NCI-H524 treated with DMSO at 0.1 percent for 48 hours (cell line): ENCODE data around the gene GABRR3.
A peak's percentile ranks its signal among the peaks of the same experiment; 100 is the strongest.
"Not testable (repeated sequence)": the region's sequence is repeated elsewhere in the genome, so short reads cannot be mapped to it uniquely, and the experiment has no call there.

Source experiments
- DNase-seq: peaks from one replicate; lab custom pipeline; 2025; lab: John Stamatoyannopoulos, UW

Gene GABRR3

DNA sequence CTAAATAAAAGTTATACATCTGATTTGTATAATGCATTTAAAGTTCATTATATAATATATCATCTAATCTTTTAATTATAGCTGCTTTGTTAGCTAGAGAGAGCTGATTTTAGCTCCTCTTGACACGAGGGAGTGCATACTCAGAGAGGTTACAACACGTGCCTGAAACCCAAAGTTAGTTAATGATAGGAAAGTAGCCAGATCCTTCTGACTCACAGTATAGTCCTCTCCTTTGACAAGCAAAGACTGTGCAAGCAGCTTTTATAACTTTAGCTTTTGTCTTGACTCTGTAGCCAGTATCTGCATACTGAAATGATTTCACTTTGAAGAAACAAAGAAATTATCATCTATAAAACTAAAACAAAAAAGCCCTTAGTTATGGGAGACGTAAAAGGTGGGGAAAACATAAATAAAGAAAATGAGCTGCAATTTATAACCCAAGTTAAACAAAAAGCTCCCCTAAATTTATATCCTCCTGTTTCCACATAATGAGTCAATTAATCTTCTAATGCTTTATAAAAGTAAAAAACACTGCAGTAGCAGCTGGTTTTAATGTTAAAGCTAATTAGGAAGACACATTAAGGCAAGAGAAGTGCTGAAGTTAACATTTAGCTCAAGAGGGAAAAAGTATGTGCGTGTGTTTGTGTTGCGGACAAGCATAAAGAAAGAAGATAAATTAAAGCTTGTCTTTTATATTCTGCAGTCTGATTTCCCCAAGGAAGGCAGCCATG, 13.1 kb downstream of the GABRR3 start:
- peak; percentile 41 for DNase-seq

DNA sequence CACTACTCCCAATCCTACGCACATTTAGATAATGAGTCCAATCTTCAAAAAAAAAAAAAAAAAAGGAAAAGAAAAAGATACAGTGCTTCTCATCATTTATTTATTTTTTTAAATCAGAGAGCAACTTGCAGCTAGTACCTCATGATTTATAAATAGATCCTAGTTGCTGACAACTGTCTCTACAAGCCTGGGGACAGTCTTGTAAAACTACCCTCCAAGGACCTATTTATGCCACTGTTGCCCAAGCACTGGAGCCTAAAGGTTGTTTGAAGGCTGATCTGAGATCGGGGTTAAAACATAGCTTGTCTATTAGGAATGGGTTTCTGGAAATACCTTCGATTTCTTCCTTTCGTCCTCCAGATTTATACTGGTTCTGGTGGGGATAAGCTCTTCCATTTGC, 14.7 kb downstream of the GABRR3 start:
- no peak for DNase-seq

DNA sequence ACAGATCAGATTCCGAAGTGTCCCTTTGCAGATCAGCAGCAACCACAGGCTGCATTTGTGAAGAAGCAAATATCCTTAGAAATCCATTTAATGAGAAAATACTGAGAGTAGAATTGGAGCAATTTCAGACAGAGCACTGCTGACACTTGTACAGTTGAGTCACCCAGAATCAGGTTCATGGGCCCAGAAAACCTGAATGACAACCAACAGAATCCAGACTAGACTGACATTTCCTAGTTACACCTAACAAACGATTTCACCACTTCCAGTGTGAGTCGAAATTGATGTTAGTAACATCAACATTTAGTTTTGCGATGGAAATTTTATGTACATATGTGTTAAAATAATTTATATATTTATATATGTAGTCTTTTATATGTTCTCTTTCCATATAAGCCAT, 16.8 kb downstream of the GABRR3 start:
- no peak for DNase-seq

DNA sequence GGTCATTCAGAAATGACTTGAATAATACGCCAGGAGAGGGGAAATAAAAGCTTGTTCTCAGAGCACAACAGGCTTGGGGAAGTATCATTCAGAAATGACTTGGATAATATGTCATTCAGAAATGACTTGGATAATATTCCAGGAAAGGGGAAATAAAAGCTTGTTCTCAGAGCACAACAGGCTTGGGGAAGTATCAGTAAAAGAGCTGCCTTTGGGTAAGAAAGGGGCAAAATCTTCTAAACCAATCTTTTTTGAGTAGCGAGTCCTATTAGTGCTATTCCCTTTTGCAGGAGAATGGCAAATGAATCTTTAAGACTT, 20.9 kb downstream of the GABRR3 start:
- DNase-seq: no peak

DNA sequence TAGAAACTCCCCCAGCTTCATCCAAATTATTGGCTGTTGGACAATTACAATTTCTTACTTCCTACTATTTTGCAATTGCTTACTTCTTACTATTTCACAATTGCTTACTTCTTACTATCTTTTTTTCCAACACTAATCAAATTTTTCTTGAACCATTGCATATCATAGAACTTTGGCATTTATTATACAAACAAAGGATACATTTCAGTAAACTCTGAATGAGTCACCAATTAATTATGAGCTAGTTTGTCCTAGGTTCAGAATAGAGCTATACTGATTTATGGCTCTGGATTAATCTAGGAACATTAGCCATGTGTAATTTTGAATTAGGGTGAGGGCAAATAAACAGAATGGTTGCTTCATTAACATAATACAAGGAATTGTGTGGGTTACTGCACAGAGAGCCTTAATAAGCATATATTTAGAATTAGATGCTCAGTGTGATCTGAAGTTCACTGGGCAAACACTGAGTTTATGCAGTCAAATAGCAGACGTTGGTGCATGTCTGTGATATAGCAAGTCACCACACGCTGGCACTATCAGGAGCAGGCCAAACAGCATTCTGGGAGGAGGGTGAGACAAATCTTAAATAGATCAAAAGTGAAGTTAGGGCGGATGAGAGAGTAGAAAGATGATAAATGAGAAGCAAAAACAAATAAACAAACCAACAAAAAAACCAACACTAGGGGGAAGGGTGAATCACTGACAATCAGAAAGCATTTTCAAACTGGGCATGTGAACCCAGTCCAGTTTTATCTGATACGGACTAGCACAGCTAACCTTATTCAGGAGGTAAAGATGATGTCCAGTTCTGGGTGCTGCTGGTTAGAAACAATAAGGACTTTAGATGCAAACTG, 21.5 kb downstream of the GABRR3 start:
- DNase-seq: no peak

DNA sequence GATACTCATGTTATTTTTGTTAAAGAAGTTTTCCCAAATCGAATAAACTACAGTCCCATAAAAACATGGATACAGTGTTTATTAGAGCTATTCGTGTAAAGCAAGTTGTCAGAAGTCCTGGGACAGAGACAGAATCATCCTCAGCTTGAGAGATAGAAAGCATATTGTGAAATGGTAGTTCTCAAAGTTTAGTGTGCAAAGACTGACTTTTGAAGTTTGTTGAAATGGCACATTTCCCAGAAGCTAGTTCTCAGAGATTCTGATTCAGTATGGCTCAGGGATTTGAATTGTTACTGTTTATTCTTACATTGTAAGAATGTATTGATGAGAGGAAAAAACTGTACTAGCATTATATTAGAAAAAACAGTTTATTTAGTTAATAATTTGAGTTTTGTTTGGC, 22.1 kb downstream of the GABRR3 start:
- DNase-seq: no peak

DNA sequence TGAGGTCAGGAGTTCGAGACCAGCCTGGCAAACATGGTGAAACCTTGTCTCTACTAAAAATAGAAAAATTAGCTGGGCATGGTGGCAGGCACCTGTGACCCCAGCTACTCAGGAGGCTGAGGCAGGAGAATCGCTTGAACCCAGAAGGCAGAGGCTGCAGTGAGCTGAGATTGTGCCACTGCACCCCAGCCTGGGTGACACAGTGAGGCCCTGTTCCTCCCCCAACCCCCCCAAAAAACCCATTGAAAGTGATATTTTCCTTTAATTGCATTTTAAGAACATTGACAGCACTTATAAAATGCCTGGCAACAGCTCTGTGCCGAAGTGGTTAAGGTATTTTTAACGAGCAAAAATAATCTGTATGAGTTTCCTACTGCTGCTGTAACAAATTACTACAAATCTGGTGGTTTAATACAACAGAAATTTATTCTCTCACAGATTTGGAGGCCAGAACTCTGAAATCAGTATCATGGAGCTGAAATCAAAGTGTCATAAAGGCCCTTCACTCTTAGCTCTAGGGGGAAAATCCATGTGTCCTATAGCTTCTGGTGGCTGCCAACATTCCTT, 24.1 kb downstream of the GABRR3 start:
- not testable (repeated sequence) for DNase-seq

DNA sequence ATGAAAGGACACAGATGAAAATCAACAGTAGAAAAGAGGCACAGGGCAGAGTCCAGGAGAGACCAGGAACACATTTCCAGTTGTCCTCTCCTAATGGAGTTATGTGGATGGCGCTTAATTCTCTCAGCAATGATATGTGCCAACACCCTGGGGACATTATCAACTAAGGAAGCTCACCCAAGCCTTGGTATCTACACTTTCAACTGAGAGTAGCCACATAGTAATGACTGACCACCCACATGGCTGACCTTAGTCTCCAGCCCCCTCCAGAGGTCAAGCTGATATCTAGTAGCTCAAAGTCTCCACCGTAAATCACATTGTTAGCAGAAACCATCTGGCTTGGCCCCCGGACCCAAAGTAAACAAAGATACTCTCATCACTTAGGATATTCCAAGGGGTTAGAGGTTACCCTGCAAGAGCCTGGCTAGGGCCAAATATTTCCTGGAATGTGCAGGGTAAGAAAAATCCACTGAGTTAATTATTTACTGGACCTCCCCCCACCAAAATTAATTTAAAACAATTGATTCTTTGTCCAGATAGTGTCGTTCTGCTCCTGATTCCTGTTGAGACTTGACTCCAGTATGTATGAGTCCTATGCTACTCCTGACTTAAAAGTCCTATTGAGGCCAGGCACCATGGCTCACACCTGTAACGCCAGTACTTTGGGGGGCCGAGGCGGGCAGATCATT, 24.8 kb downstream of the GABRR3 start:
- no peak for DNase-seq

DNA sequence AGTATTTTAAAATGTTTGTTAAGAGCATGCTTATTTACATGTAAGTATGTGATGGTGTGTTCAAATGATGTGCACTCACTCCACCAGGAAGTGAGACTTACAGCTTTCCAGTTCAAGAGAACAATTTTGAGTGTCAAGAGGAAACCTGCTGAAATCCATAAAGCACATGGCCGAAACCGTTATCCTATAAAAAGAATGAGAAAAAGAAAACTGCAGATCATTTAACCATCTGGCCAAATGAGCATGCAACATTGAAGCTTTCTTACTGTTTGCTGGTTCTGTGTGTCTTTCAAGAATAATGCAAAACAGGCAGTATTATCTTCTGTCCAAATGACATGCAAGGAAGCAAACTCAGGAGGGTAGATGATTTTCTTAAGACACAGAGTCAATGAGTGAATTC, 26.3 kb downstream of the GABRR3 start:
- no peak for DNase-seq

DNA sequence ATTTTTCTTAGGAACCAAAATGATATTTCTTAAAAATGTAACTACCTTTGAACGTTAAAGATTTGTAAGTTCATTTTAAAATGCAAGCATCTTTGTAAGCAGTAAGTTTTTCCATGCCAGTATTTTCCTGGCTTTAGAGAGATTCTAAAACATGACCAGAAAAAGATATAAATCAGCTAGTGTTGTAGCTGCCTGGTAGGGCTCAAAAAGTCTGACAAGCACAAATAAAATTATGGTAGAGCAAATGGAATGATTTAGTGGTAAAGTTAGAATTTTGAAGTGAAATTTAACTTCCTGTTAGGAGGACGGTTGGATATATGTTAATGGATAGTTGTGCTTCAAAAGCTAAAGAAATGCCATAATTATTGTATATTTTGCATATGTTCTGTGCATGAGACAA, 29.7 kb downstream of the GABRR3 start:
- no peak for DNase-seq

DNA sequence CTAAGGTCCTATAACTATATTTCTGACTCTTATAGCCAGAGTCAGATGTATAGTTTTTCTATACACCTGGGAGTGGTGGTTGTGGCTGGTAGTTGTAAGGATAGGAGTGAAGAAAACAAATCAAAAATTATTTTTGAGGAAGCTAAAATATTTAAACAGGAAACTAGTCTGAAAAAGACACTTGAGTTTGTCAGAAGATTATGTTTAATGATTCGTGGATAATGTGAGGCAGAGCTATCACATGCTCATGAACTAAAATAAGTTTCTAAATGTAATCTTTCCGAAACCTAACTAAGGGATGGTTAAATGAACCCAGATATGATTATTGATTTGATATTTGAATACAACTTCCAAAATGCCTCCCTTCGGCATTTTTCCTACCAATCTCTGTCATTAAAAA, 30.4 kb downstream of the GABRR3 start:
- DNase-seq: no peak

DNA sequence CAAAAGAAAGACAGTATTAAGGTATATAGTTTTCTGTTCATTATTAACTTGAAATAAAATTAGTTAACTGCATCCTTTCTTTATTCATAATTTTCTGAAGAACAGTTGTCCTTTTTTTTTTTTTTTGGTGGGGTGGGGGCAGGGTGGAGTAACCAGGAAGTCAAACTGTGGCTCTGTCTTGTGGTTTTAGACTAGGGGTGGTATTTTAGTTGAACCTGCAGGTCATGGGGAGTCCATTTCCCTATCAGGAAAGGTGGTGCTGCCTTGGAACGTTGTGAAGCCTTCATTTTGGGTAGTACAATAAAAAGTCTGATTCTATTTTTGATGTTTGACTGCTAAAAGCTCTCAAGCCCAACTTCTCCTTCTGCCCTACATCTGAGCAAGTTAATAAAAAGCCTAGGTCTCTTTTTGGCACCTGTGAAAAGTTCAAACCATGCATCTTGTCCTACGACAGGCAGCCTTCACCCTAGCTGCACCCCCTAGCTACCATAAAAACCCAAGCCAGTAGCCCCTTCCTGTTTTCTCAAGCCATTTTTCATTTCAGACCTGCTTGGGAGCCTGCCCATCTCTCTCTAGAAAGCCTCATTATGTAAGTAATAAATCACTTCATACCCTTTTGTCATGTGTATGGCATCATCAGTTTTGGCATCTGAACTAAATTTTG, 31.7 kb downstream of the GABRR3 start:
- no peak for DNase-seq

DNA sequence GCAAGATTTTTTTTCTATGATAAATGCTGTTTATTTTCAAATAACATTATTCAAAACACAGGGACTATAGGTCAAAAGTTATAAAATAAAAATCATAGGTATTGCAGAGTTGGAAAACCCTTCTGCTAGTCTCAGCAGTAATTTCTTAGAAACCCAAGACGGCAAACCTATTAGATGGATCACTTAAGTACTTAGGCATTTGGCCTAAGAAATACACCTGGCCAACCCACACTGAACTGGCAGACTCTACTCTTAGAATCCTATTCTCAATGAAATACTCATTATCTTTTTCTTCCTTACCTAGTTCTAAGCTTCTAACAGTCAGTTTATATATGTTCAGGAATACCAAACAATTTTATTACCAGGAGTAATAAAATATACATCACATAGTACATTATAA, 32.4 kb downstream of the GABRR3 start:
- no peak for DNase-seq

DNA sequence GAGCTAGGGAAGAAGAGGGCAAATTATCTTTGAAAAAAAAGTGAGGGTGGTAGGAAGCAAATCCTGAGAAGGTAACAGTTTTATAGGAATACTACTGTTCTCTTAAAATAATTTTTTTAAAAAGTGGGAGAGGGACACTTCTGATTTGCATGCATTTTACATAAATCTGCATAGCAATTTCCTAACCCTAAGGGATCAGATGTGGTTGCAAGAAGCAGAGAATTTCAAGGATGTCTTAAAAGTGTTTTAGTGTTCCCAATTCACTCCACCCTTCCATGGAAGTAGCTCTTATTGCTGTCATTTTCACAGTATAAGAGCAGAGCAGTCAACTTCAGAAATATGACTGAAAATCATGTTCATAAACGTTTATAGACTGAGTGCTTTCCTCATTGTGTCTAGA, 35.1 kb downstream of the GABRR3 start:
- no peak for DNase-seq

DNA sequence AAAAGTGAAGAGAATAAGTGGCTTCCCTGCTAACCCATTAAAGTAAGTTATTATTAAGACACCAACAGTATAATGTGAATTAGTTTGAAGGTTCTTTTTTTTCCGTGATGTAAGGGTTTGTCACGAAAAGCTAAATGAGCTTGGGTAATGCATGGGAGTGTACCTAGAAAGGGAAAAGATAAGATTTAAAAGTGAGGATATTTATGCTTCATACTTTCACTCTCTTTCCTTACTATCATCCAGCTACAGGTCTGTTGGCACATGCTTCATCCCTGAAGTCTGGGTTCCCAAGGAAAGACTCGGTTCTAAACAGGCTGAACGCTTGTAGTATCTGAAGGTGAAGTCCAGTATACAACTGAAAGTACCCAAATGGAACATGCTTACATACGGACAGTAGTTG, 36.0 kb downstream of the GABRR3 start:
- no peak for DNase-seq

DNA sequence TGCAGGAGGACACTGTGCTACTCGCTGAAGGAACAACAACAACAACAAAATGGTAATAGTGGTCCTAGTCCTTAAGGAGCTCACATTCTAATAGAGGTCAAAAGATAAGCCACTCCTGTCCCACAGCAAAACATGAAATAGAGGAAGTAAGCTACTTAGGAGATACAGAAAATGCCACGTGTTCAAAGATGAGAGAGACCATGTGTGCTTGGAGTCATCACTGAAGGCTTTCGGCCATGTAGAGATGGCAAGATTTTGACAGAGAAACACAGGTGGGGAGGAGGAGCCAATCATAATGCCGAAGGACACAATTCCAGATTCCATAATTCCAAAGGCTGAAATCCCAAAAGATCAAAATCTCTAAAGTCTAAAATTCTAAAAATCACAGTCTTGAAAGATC, 38.1 kb downstream of the GABRR3 start:
- no peak for DNase-seq

DNA sequence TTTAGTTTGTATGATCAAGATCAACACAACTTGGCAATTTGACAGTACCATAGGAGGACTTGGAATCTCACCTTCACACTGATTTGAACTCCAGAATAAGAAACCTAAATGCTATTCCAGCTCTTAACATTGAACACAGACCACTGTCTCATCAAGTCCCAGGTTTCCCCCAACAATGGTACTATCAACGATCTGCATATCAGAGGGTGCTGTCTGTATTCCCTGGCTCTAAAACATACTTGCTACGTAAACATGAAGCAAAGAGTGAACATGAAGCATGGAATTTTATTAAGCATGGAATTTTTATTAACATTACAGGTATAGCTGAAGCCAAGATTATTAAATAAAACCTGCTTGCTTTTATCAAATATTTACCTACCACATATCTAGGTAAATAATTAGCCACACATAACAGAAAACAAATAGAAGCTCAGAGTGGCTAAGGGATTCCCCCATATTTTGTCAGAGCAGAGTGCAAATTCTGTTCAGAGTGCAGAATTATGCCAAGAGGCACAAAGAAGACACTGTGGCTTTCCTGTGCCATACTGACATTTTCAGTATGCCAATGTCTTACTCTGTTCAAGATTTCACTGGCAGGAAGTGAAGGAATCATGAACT, 40.7 kb downstream of the GABRR3 start:
- no peak for DNase-seq

DNA sequence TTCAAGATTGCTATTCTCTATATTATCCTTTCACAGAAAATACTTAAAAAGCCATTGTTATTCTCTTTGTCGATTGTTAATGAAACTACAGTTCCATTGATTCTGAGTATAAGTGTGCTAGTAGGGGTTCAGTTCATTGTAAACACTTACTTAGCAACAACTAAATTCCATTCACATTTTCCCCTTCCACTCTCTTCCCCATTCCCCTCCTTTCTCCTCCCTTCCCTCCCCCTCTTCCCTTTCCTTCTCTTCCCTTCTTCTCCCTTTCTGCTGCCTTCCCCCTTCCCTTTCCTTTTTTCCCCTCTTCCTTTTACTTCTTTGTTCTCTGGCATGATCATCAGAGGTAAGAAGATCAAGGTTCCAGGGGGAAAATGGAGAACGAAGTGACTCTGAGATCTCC, 41.6 kb downstream of the GABRR3 start:
- no peak for DNase-seq

DNA sequence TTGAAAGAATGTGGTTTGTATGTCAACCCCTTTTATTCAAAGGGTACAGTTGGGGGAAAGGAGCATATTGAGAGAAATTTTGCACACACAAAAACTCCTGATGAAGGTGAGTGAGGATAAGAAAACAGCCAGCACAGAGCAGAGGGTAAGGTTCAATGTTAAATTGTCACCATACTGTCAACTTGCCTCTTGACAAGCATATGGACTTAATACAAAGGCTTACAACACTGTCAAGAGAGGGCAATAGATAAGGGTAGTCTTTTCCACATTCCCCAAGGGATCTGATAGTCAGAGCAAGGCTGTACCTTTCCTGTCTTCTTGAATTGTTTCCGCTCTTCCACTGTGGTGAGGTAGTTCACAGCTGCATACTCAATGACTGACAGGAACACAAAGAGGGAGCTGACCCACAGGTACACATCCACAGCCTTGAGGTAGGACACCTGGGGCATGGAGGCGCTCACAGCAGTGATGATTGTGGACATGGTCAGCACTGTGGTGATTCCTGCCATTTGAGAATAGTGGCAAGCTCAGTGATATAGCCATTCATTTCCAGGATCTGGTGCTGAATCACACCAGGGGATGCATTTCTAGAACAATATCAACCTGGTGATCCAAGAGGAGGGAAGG, 42.5 kb downstream of the GABRR3 start:
- no peak for DNase-seq

DNA sequence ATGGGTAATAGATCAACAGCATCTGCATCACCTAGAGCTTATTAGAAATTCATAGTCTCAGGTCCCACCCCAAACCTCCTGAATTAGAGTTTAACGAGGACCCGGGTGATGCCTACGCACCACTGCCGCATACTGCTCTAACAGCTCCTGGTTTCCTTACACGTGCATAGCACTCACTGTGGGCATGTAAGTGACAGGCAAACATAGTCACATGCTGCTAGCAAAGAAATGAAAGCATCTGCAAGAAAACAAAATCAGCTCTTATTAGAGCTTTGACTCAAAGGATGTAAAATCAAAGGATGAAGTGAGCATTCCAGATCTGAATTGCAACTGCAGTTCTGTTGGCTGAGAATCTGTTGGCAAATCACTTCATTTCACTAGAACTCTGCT, 43.8 kb downstream of the GABRR3 start:
- no peak for DNase-seq

DNA sequence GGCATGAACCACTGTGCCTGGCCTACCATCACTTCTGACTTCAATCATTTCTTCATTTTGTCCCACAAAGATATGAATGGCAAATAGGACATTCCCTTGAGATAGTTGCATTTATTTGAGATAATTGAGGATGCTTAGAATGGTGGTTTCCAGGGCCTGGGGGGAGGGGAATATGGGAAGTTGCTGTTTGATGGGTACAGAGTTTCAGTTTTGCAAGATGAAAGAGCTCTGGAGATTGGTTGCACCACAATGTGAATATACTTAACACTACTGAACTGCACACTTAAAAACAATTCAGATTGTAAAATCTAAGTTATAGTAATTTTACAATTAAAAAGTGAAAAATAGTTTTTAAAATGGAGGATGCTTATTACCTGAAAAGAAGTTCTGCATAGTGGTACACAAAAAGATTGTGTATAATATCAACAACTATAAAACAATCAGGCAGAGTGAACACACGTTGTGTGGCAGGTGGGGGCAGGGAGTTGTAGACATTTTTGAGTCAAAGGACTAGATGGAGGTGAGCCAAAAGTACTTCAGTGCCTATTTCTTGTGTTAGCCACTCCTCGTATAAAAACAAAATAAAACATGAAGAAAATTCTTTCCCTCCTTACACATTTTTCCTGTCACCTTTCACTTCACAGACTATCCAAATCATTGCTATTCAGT, 44.4 kb downstream of the GABRR3 start:
- DNase-seq: no peak
